HepG2 (cell line): ENCODE measurements around the gene ARHGEF38. TPM values are rescaled to one million over a fixed set of nuclear protein-coding genes. Genes with fewer than 3 reads are reported as not detected.

ENCODE experiments used
- ATAC-seq: fragments of 200-7000 bp; cut with Tn5 transposase; 3 replicates; pipeline ENCODE4 v1.9.1; 2020; ENCODE audit warnings: mild to moderate bottlenecking, moderate library complexity
- BruUV-seq: library from RNA; stranded (reverse); fragments of 400-500 nt; replicated peaks from 2 replicates; lab custom pipeline; 2021; lab: Mats Ljungman, UMichigan
- CTCF ChIA-PET: fragments of 300-600 bp; formaldehyde crosslinking; extraction: SDS; loops from one replicate; lab custom pipeline; 2021; ENCODE audit warnings: low total read pairs, inconsistent platforms, low intra/inter-chr PET ratio; lab: Yijun Ruan, JAX
- POLR2A ChIA-PET: fragments of 350-600 bp; sonication (Branson Sonifier 250); formaldehyde crosslinking; loops from one replicate; lab custom pipeline; 2020; ENCODE audit warnings: antibody characterized with exemption, inconsistent platforms; lab: Yijun Ruan, JAX
- DNase-seq: peaks from one replicate; pipeline ENCODE4 v3.0.0-alpha.2; 2015; ENCODE audit warnings: low spot score
- FAIRE-seq: peaks from 3 replicates; lab custom pipeline; 2011; peaks lifted over from hg19 to GRCh38; lab: Jason Lieb, UNC
- H2AFZ ChIP-seq: one replicate; pipeline ENCODE4 v1.6.1; 2011; ENCODE audit warnings: low read length, inconsistent platforms
- H3K27ac ChIP-seq: fragments of 300-600 bp; 3 replicates; pipeline ENCODE4 v1.8.0; 2011; ENCODE audit warnings: mixed run types, mild to moderate bottlenecking, mixed read lengths, low read length, inconsistent platforms; ENCODE audit not compliant: insufficient read depth; ENCODE audit errors: extremely low read length
- H3K27me3 ChIP-seq, 2 experiments: fragments of 200-600 bp in 1 of 2; 2 replicates in 1 of 2; 3 replicates in 1 of 2; pipeline versions ENCODE4 v1.6.0 to v1.8.0; 2011; ENCODE audit warnings: low read length in 2 of 2, mild to moderate bottlenecking in 2 of 2, moderate library complexity in 2 of 2, inconsistent platforms in 1 of 2; ENCODE audit not compliant: insufficient read depth in 2 of 2, control insufficient read depth in 1 of 2
- H3K36me3 ChIP-seq, 2 experiments: fragments of 200-600 bp in 1 of 2; replicated peaks in 1 of 2; 2 replicates in 1 of 2; 3 replicates in 1 of 2; pipeline versions ENCODE4 v1.5.1 to v1.8.0; 2011; ENCODE audit warnings: low read length in 2 of 2, inconsistent platforms in 1 of 2; ENCODE audit not compliant: insufficient read depth in 2 of 2, control insufficient read depth in 1 of 2
- H3K4me1 ChIP-seq: 2 replicates; pipeline ENCODE4 v1.5.1; 2012; ENCODE audit warnings: low read length, inconsistent platforms; ENCODE audit not compliant: insufficient read depth
- H3K4me2 ChIP-seq: 2 replicates; pipeline ENCODE4 v1.6.0; 2011; ENCODE audit warnings: low read depth, low read length, inconsistent platforms
- H3K4me3 ChIP-seq, 3 experiments: fragments of 200-600 bp in 1 of 3; sonication (generic), shearing (Covaris generic) in 1 of 3; replicated peaks in 1 of 3; 2 replicates each; pipeline ENCODE4 v1.5.1; 2011 to 2016; ENCODE audit warnings: low read length in 3 of 3, inconsistent platforms in 2 of 3, low read depth in 2 of 3, mild to moderate bottlenecking in 2 of 3, control low read depth in 1 of 3, mixed read lengths in 1 of 3; ENCODE audit not compliant: insufficient read depth in 1 of 3
- H3K79me2 ChIP-seq: one replicate; pipeline ENCODE4 v1.6.1; 2011; ENCODE audit warnings: low read length, inconsistent platforms; ENCODE audit not compliant: insufficient read depth
- H3K9ac ChIP-seq: 2 replicates; pipeline ENCODE4 v1.6.0; 2011; ENCODE audit warnings: mild to moderate bottlenecking, low read depth, low read length, inconsistent platforms; ENCODE audit not compliant: insufficient read depth
- H3K9me3 ChIP-seq: 2 replicates; pipeline ENCODE4 v1.5.1; 2012; ENCODE audit warnings: mild to moderate bottlenecking, low read length
- H4K20me1 ChIP-seq: 2 replicates; pipeline ENCODE4 v1.6.0; 2011; ENCODE audit warnings: inconsistent platforms, mild to moderate bottlenecking, low read length, moderate library complexity; ENCODE audit not compliant: insufficient read depth
- DNMT1 ChIP-seq: sonication (generic); formaldehyde crosslinking; IDR thresholded peaks from 2 replicates; pipeline ENCODE4 v1.5.1; 2020; ENCODE audit warnings: mild to moderate bottlenecking, missing genetic modification reagents
- FOXO1 ChIP-seq: sonication (generic); formaldehyde crosslinking; IDR thresholded peaks from 2 replicates; pipeline ENCODE4 v1.4.0; 2020; ENCODE audit warnings: missing genetic modification reagents
- PRDM15 ChIP-seq: sonication (generic); formaldehyde crosslinking; IDR thresholded peaks from 2 replicates; pipeline ENCODE4 v1.4.0; 2020; ENCODE audit warnings: missing genetic modification reagents
- RFX1 ChIP-seq: fragments of 450-650 bp; IDR thresholded peaks from 2 replicates; pipeline ENCODE4 v1.6.1; 2017
- THAP7 ChIP-seq: sonication (generic); formaldehyde crosslinking; IDR thresholded peaks from 2 replicates; pipeline ENCODE4 v1.8.1; 2023; ENCODE audit warnings: mild to moderate bottlenecking, missing genetic modification reagents
- USF2 ChIP-seq, 2 experiments: sonication (generic) in 1 of 2; formaldehyde crosslinking in 1 of 2; IDR thresholded peaks; 2 replicates each; pipeline versions ENCODE4 v1.5.1 to v1.6.1; 2011 to 2020; ENCODE audit warnings: borderline replicate concordance in 1 of 2, low read depth in 1 of 2, low read length in 1 of 2, mild to moderate bottlenecking in 1 of 2, missing genetic modification reagents in 1 of 2, moderate library complexity in 1 of 2
- ZBTB26 ChIP-seq: IDR thresholded peaks from 2 replicates; pipeline ENCODE4 v1.6.1; 2016; ENCODE audit warnings: missing compliant biosample characterization, missing genetic modification reagents, borderline replicate concordance
- ZBTB34 ChIP-seq: sonication (generic); formaldehyde crosslinking; IDR thresholded peaks from 2 replicates; pipeline ENCODE4 v1.8.0; 2022; ENCODE audit warnings: mild to moderate bottlenecking, missing genetic modification reagents
- ZFY ChIP-seq: sonication (generic); formaldehyde crosslinking; IDR thresholded peaks from 2 replicates; pipeline ENCODE4 v1.4.0; 2020; ENCODE audit warnings: missing genetic modification reagents
- ZMYM2 ChIP-seq: sonication (generic); formaldehyde crosslinking; IDR thresholded peaks from 2 replicates; pipeline ENCODE4 v1.8.0; 2022; ENCODE audit warnings: mild to moderate bottlenecking, missing genetic modification reagents
- ZNF232 ChIP-seq: sonication (generic); formaldehyde crosslinking; IDR thresholded peaks from 2 replicates; pipeline ENCODE4 v1.4.0; 2020; ENCODE audit warnings: missing genetic modification reagents, borderline replicate concordance
- ZNF280B ChIP-seq: sonication (generic); formaldehyde crosslinking; IDR thresholded peaks from 2 replicates; pipeline ENCODE4 v1.5.0; 2020; ENCODE audit warnings: missing genetic modification reagents, mild to moderate bottlenecking, borderline replicate concordance
- whole genome bisulfite sequencing: methylation state at CpG from one replicate; pipeline ENCODE4 v1.1.6; 2017; ENCODE audit warnings: low lambda C conversion rate; 5-methylcytosine and 5-hydroxymethylcytosine counted together
- in situ Hi-C: cut with HindIII; loops from 2 replicates; pipeline ENCODE4 v1.10.0; 2017; ENCODE audit warnings: low pct_unique_long_range_greater_than_20kb; ENCODE audit not compliant: extremely low pct_ligation_motif_present
- intact Hi-C: fragments of 100-400 bp; cut with micrococcal nuclease; formaldehyde crosslinking; loops from one replicate; pipeline ENCODE4 v1.10.0; 2022; ENCODE audit not compliant: unreplicated experiment
- polyA plus RNA-seq, 8 experiments: library from polyadenylated mRNA; depleted of rRNA in 3 of 8; stranded (reverse) in 7 of 8; unstranded in 1 of 8; fragments of >200 nt; fragmentation: Illumina TruSeq in 4 of 8; extraction: Trizol in 4 of 8; gene quantifications; 2 replicates each; pipeline versions ENCODE4 v1.2.1 to v1.2.3, GENCODE V29; 2011 to 2016; ENCODE audit warnings: low read depth in 4 of 8, missing spikeins in 1 of 8, mixed read lengths in 1 of 8; ENCODE audit not compliant: insufficient read depth in 1 of 8
- total RNA-seq, 5 experiments: library from RNA; depleted of rRNA; stranded (reverse); fragments of >200 nt; fragmentation: Illumina TruSeq; extraction: Trizol; gene quantifications; 2 replicates each; pipeline ENCODE4 v1.2.3, GENCODE V29; 2016; ENCODE audit warnings: low read depth in 1 of 5

Gene ARHGEF38
- total and polyA plus RNA-seq, 2 of the 13 experiments (the other 11 are each of a cell fraction or from before 2014, with no cell fraction given): not detected

GRCh38 chr4:105503484-105503883 is 48.9 kb upstream of the ARHGEF38 start (continued):
- TF ChIP-seq ZNF280B (CRISPR knock-in tag) (no peak), ZBTB26 (CRISPR knock-in tag) (no peak), FOXO1 (CRISPR knock-in tag) (no peak), ZFY (CRISPR knock-in tag) (no peak)

- no peaks in the 10 kb centered on the region for H3K4me1 ChIP-seq
- DNase-seq: no peak
- H3K27ac ChIP-seq: no peak overlapping the region
- no peaks in the 10 kb centered on the region for H3K9me3 ChIP-seq
- no peak overlapping the region for H3K4me2 ChIP-seq
- no peak overlapping the region for H3K9ac ChIP-seq
- H4K20me1 ChIP-seq: no peaks in the 10 kb centered on the region
- no peak overlapping the region for H3K4me3 ChIP-seq
- no peaks in the 10 kb centered on the region for H3K27me3 ChIP-seq
- WGBS: 21% methylated on average over 2 of the region's 2 CpGs
- intact Hi-C loops: no loop called here
- in situ Hi-C loops: no loop called here
- CTCF ChIA-PET: no interaction called here
- H3K36me3 ChIP-seq: no peaks in the 10 kb centered on the region
- POLR2A ChIA-PET: no interaction called here
- no TSS peak for BruUV-seq
- H2AFZ ChIP-seq: no peak overlapping the region
- ATAC-seq: no peak
- no peaks in the 10 kb centered on the region for H3K79me2 ChIP-seq
- FAIRE-seq: no peak
- TF ChIP-seq USF2 (IDR thresholded peaks at IDR 0.05; ENCODE audit: low read depth, low read length): no peak
- no peak for TF ChIP-seq USF2 (CRISPR knock-in tag; IDR thresholded peaks at IDR 0.05; ENCODE audit: borderline replicate concordance)
- no peak for TF ChIP-seq THAP7 (CRISPR knock-in tag)
- TF ChIP-seq PRDM15 (CRISPR knock-in tag): no peak
- no peak for TF ChIP-seq ZNF232 (CRISPR knock-in tag)
- TF ChIP-seq ZMYM2 (CRISPR knock-in tag): no peak
- no peak for TF ChIP-seq DNMT1 (CRISPR knock-in tag)
- TF ChIP-seq RFX1: no peak
- no peak for TF ChIP-seq ZBTB34 (CRISPR knock-in tag)
Observed at GRCh38 chr4:105504744-105505143, 47.7 kb upstream of the ARHGEF38 start.
